Esophagus muscularis mucosa (tissue), 2 donors: ENCODE data around the gene PHLDA2.

ENCODE experiments used
- EP300 ChIP-seq: sonication (generic); formaldehyde crosslinking; IDR thresholded peaks from one replicate; pipeline ENCODE4 v1.6.1; 2017; ENCODE audit warnings: antibody characterized with exemption
- POLR2A ChIP-seq: fragments of 450-650 bp; IDR thresholded peaks from one replicate; pipeline ENCODE4 v1.6.1; 2017; ENCODE audit warnings: antibody characterized with exemption, moderate library complexity, mild to moderate bottlenecking, low read depth

GRCh38 chr11:2893935-2894334 is 35.3 kb downstream of the PHLDA2 start:
- TF ChIP-seq EP300 (no peak), POLR2A (no peak)
